Middle frontal gyrus (tissue), 1 donor: ENCODE measurements around the gene PNPLA8.
"Not testable (repeated sequence)": the region's sequence is repeated elsewhere in the genome, so short reads cannot be mapped to it uniquely, and the experiment has no call there.

ENCODE experiments used
- DNase-seq: peaks from one replicate; pipeline ENCODE4 v3.0.0-alpha.2; 2015; ENCODE audit warnings: low spot score; ENCODE audit errors: extremely low spot score

PNPLA8 gene, protein sequence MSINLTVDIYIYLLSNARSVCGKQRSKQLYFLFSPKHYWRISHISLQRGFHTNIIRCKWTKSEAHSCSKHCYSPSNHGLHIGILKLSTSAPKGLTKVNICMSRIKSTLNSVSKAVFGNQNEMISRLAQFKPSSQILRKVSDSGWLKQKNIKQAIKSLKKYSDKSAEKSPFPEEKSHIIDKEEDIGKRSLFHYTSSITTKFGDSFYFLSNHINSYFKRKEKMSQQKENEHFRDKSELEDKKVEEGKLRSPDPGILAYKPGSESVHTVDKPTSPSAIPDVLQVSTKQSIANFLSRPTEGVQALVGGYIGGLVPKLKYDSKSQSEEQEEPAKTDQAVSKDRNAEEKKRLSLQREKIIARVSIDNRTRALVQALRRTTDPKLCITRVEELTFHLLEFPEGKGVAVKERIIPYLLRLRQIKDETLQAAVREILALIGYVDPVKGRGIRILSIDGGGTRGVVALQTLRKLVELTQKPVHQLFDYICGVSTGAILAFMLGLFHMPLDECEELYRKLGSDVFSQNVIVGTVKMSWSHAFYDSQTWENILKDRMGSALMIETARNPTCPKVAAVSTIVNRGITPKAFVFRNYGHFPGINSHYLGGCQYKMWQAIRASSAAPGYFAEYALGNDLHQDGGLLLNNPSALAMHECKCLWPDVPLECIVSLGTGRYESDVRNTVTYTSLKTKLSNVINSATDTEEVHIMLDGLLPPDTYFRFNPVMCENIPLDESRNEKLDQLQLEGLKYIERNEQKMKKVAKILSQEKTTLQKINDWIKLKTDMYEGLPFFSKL

DNA sequence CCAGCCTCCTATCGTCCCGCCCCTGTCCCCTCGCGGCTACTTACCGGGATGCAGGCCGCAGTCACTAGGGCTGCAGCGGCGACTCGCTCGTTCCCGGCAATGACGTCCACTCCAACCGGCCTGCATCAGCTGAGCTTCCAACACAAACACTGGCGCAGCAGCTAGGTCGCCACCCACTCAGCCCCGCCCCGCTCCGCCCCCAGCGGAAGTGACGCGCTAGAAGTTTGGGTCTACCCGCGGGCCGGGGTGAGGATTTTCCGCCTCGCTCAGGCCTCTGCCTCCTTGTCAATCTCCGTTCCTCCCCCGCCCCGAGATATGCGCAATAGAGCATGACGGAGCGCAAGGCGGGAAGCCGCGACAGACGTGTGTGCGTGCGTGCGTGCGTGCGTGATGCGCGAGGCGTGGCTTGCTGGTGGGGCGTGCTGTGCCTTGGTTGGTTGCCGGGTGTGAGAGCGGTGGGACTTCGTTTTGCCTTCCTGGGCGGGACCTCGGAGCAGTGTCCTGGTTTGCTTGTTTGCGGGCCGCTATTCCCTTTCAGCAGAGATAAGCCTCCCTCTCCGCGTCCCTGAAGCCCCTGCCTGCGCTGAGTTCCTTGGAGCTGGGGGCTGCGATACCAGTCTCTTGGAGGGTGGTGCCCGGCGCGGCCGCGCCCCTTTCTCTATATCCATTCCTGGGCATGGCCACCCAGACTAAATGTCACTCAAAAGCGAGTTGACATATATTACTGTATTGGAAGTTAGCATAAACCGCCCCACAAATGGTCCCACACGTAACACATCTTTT, at the start of gene PNPLA8:
PNPLA8 (minus strand) TSS at position 151 of the 783 bp plus-strand sequence. CDS start 10,644 bp downstream, outside the sequence.
- DNase-seq, result peak; percentile 100

DNA sequence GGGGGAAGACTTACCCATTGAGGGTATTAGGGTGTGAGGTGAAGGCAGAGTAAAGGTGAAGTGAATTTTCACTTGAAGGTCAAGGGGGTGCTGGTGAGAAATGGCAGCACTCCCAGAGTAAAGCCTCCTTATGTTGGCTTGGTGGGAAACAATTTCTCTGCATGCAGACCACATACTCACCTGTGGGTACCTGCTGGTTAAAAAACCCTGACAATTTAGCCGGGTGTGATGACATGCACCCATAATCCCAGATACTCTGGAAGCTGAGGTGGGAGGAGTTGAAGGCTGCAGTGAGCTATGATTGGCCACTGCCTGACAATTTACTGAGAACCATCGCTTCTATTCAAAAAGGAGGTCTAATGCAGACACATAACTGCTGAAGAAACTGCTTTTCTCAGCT, 49.2 kb upstream of the PNPLA8 start:
- DNase-seq, result no peak

DNA sequence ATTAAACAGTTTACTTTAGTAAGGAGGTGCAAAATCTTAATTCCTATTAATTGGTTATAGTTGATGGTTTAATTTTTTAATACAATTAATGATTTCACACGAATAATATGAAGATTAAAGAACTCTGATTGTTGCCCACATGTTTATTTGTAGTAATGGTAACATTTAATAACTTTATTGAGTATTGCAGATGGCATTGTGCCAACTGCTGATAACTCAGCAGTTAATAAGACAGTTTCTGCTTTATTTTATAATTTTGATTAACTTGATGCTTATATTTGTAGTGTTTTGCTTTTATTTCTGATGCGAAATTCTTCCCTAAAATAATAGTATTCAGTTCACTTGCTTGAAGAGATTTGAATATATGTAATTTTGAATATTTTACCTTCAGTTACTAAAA, 46.5 kb upstream of the PNPLA8 start:
- no peak for DNase-seq

DNA sequence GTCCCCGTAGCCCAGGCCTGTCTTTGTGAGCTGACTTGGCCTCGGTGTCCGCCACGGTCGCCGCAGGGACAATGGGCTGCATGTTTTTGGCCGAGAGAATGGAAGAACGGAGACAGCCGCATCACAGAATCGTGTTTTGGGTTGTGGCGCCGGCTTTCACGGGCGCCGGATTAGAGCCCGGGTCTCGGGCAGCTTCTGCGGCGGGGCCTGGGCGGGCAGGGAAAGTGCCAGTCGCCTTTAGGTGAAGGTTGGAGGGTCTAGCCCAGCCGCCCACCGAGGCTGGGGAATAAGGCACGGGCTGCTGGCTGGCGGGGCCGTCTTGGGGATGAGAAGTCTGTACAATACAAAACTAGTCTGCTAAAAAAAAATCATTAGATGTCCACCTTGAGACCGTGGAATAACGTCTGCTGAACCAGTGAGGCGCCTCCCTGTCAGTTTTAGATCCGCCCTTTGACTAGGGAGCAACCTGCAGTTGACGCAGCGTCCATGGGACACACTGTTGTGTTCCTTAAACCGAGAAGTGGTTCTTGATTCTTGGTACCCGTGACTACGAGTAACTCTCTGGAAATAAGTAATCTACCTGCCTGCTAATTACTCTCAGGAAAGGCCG, 44.3 kb upstream of the PNPLA8 start:
- DNase-seq, result no peak

DNA sequence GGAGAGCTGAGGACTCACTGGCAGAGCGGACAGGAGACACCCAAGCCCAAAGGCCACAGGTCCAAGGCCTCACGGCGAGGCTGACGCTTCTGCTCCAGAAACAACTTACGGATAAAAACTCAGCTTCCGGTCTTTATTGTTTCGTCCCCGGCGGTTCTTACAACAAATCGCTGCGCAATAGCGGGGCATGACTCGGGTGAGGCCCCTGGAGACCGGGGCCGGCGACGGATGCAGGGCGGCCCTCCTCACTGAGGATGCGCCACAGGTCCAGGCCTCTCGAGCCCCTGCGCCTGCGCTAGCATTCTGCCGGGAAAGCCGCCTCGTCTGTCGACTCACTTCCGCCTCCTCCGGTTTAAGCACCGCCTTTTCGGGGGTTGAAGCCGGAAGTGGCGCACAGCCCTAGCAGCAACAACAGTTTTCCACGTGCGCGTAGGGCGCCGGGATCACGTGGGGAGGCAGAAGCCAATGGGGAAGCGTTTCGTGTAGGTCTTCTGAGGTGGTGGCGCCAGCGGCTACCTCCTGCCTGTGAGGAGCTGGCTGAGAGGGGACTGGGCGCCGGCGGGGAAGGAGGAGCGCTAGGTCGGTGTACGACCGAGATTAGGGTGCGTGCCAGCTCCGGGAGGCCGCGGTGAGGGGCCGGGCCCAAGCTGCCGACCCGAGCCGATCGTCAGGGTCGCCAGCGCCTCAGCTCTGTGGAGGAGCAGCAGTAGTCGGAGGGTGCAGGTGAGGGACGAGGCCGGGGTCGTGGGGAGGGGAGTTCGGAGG, 43.6 kb upstream of the PNPLA8 start, which contains the start of the genes DNAJB9 and THAP5:
DNAJB9 (plus strand) TSS at position 494 of the 765 bp plus-strand sequence. CDS start 1,853 bp downstream, outside the sequence.
THAP5 (minus strand) TSS at position 326 of the 765 bp plus-strand sequence; CDS start at position 189, 137 bp downstream.
- peak; percentile 100 for DNase-seq

DNA sequence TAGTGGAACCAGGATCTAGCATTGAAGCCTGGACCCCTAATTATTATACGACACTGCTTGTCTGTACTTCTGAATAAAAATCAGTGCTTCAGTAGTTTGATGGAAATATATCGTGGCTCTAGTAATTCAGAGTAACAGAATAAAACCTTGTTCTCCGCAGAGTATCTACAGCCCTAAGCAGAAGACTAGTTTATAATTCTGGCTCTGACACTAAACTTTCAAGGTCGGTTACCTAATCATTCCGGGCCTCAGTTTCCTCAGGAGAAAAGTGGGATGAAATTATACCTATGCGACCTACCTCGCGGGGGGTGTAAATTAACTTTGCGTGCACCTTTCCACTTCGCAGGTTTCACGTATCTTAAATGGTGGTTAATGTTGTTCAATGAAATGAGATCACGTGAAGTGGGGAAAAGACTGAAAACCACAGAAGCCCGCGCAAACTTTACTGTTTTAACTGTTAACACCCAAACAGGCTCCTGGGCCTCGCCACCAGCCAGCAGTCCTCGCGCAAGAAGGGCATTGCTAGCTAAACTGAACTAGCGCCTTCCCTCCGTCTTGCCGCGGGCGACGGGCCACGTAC, 43.0 kb upstream of the PNPLA8 start:
- no peak for DNase-seq

DNA sequence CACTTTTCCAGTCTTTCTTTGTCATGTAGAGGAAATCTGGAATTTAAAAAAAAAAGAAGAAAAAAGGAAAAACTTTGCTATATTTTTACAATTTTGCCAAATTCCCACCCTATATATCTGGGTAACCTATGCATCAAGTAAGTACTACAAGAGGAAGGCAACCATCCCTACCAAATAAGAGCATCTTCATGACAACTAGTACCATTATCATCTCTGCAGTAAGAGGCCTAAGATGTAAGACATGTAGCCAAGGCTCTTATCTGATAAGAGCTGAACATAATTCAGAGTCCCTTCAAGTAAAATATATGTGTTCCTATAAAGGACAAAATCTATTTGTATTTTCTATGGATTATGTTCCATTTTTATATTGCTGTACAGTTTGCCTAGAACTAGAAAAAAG, 40.1 kb upstream of the PNPLA8 start:
- no peak for DNase-seq

DNA sequence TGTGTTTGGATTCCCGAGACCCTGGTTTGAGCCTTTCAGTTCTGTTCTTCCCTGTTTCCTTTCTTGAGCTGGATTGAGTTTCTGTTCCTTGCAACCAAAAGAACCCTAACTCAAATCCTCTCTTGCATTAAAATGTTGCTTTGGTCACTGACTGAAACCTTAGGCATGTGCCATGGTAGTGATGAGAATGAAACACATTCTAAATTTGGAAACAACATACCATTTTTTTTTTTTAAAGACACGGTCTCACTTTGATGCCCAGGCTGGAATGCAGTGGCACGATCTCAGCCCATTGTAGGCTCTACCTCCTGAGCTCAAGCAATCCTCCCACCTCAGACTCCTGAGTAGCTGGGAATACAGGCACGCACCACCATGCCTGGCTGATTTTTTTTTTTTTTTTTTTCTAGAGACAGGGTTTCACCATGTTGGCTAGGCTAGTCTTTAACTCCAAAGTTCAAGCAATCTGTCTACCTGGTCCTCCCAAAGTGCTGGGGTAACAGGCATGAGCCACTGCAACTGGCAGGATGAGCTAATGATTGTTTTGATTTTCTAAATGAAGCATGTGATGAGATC, 35.2 kb upstream of the PNPLA8 start:
- no peak for DNase-seq

DNA sequence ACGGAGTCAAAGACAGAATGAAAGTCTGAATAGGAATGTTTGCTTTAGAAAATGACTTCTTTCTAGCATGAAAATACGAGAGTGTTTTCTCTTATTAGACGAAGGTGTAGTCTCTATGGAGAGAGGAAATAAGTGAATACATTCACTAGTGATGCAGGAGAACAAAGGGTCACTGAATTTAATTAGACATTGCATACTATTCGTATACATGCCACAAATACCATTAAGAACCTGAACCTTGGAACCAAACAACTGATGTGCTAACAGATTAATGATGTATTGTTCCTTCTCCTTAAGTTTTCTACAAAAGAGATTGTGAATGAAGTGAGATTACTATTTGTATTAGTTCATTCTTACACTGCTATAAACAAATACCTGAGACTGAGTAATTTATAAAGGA, 33.3 kb upstream of the PNPLA8 start:
- no peak for DNase-seq

DNA sequence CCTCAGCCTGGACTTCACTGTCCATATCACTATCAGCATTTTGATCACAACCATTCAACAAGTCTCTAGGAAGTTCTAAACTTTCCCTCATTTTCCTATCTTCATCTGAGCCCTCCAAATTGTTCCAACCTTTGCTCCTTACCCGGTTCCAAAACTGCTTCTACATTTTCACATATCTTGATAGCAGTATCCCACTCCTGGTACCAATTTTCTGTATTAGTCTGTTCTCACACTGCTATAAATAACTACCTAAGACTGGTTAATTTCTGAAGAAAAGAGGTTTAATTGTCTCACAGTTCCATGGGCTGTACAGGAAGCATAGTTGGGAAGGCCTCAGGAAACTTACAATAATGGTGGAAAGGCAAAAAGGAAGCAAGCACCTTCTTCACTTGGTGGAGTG, 31.7 kb upstream of the PNPLA8 start:
- no peak for DNase-seq

DNA sequence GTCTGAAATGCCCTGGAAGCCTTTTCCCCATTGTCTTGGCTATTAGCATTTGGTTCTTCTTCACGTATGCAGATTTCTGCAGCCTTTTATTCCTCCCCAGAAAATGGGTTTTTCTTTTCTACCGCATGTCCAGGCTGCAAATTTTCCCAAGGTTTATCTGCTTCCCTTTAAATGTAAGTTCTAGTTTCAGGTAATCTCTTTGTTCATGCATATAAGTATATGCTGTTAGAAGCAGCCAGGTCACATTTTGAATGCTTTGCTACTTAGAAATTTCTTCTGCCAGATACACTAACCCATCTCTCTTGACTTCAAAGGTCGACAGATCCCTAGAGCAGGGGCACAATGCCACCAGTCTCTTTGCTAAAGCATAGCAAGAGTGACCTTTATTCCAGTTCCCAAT, 31.3 kb upstream of the PNPLA8 start:
- DNase-seq, result no peak

DNA sequence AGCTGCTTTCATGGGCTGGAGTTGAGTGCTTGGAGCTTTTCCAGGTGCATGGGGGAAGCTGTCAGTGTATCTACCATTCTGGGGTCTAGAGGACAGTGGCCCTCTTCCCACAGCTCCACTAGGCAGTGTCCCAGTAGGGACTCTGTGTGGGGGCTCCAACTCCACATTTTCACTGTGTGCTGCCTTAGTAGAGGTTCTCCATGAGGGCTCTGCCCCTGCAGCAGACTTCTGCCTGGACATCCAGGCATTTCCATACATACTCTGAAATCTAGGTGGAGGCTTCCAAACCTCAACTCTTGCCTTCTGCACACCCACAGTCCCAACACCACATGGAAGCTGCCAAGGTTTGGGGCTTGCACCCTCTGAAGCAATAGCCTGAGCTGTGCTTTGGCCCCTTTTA, 30.7 kb upstream of the PNPLA8 start:
- DNase-seq, result not testable (repeated sequence)

DNA sequence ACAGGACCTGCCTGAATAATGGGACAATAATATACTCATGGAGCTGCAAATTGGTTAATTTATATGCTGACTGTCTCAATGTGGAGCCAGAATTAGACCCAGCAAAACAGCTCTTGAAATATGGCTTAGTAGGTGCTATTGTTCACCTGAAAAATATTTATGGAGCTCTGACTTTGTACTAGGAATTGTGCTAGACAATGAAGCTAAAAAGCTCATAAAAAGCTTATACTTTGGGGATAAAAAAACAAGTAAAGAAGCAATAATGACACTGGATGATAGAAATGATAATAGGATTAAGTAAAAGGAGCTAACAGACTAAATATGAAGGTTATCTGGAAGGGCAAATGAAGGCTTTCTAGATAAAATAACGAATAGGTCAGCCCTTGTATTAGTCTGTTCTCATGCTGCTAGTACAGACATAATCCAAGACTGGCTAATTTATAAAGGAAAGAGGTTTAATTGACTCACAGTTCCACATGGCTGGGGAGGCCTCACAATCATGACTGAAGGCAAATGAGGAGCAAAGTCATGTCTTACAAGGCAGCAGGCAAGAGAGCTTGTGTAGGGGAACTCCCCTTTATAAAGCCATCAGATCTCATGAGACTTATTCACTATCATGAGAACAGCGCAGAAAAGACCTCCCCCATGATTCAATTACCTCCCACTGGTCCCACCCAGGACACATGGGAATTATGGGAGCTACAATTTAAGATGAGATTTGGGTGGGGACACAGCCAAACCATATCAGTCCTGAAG, 22.4 kb upstream of the PNPLA8 start:
- not testable (repeated sequence) for DNase-seq

DNA sequence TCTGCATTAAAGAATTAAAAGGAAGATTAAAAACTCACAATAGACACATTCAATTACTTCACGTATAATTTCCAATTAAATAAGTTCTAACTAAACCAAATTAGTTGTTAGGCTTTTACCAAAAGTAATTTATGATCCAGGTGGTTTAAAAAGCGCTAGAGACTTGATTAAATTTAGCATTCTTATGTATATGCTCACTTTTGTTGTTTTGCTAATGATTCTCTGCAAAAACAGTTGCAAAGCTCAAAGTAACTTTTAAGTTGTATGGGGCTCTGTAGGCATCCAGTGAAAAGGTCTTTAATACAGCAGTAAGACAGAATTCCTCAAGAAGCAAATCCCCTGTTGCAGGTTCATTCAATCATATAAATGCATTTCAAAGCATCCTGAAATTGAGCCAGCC, 15.5 kb upstream of the PNPLA8 start:
- no peak for DNase-seq

DNA sequence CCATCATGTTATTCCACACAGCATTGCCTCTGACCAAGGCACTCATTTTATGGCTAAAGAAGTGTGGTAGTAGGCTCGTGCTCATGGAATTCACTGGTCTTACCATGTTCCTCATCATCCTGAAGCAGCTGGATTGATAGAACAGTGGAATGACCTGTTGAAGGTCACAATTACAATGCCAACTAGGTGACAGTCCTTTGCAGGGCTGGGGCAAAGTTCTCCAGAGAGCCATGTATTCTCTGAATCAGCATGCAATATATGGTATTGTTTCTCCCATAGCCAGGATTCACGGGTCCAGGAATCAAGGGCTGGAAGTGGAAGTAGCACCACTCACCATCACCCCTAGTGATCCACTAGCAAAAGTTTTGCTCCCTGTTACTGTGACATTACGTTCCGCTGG, 12.8 kb upstream of the PNPLA8 start:
- DNase-seq, result not testable (repeated sequence)

DNA sequence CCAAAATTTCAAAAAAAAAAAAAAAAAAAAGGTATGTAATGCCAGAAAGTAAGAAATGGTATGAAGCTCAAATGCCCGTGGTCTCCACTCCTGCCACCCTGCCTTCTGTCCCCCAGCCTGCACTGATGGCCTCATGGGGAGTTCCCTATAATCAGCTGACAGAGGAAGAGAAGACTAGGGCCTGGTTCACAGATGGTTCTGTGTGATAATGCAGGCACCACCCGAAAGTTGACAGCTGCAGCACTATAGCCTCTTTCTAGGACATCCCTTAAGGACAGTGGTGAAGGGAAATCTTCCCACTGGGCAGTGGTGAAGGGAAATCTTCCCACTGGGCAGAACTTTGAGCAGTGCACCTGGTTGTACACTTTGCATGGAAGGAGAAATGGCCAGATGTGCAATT, 12.3 kb upstream of the PNPLA8 start:
- not testable (repeated sequence) for DNase-seq

DNA sequence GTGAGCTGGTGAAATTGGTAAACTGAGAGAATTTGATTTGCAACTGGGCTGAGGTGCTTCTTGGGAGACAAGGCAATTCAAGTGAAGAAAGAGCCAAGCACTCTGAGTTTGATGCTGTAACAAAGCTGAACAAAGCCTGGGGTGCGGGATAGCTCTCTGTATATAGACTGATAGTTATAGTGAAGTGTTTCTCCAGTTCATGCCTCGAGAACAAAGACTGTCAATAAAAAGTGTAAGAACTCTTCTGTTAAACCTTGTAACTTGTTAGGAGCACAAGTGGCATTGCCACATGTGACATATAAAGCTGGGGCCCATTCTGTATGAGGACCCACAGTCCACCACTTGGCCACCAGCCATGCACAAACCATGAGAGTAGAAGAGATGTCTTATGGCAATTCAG, 11.3 kb upstream of the PNPLA8 start:
- DNase-seq, result no peak

DNA sequence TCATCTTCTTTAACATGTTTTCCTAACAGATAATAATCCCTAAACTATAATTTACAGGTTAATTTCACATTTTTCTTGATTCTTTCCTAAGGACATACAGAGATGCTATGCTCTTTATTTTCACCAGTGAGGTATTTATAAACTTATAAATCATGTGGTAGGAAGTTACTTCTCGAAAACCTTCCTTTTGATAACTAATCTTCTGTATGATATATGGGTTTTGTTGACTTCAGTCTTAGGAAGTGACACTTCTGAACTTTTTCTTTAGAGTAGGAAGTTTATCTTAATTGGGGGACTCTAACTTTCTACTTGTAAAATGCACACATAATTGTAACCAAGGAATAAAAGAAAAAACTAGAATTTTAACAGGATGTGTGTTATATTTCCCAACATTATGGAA, 9.8 kb upstream of the PNPLA8 start:
- no peak for DNase-seq

DNA sequence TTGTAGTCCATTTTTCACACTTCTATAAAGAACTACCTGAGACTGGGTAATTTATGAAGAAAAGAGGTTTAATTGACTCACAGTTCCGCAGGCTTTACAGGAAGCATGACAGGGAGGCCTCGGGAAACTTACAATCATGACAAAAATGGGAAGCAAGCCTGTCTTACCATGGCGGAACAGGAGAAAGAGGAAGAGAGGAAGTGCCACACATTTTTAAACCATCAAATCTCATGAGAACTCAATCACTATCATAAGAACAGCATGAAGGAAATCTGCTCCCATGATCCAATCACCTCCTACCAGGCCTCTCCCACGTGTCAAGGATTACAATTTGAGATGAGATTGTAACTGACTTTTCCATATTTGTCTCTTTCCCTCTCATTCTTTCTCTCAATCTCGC, 9.3 kb upstream of the PNPLA8 start:
- DNase-seq, result no peak
